Measurements from ENCODE around the gene OVCA2. TPM values are rescaled to one million over a fixed set of nuclear protein-coding genes. Genes with fewer than 3 reads are reported as not detected.

OVCA2 gene
- total and polyA plus RNA-seq, 8 donors: 3.1 to 83.4 (median 31.9) TPM; not detected in 1

DNA sequence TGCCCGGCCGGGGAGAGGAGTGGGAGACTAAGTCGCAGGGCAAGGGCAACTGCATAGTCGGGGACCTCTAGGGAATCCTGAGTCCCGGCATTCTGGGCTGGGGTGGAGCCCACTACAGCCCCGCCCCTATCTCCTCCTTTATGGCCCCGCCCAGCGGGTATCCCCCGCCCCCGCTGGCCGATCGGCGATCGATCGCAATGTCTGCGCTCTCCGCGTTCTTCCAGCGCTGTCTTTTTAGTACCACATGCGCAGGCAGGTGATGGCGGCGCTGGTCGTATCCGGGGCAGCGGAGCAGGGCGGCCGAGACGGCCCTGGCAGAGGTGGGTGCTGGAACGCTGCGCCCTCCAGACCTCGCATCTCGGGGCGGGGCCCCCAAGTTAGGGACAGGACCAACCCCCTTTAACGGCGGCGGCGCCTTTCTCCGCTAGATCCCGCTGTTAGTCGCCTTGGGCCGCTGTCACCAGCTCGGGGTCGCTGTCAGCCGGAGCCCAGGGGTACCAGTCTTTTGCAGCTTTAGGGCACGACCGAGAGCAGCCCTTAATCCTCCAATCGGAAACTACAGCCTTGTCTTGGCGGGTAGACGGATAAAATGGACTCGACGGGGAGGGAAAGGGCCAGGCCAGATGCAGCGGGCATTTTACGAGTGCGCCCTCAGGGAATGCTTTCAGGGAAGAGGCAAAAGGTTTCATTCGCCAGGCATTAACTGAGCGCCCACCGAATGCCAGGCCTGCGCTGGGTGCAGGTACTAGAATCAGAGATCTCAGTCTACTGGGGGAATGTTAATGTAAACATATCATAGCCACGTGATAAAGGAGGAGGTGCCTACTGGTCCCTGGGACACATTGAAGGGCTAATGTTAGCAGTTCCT lies 11.7 kb upstream of the OVCA2 start, which contains the start of gene DPH1:
Gene DPH1 (plus strand): TSS at position 243 of the 868 bp plus-strand sequence. CDS start 17 bp downstream, at position 260.
- peak within 1 kb of the TSS; percentile 94 to 100 (median 100) for H3K4me3 ChIP-seq
- WGBS, 5 donors: 0 to 2% (median 1%) methylated on average over 18 to 59 of the region's 59 CpGs
- H3K36me3 ChIP-seq: peaks cover 0 to 15% (median 14%) of the 10 kb centered on the region in 4 donors
- H3K27ac ChIP-seq: peak within 1 kb of the TSS; percentile 32 to 83 (median 79)
- TF ChIP-seq EP300 (IDR thresholded peaks at IDR 0.05): no peak
- TF ChIP-seq POLR2AphosphoS5 (IDR thresholded peaks at IDR 0.05): peak; percentile 71 to 93 (median 87)
- TF ChIP-seq, protein P1, sequence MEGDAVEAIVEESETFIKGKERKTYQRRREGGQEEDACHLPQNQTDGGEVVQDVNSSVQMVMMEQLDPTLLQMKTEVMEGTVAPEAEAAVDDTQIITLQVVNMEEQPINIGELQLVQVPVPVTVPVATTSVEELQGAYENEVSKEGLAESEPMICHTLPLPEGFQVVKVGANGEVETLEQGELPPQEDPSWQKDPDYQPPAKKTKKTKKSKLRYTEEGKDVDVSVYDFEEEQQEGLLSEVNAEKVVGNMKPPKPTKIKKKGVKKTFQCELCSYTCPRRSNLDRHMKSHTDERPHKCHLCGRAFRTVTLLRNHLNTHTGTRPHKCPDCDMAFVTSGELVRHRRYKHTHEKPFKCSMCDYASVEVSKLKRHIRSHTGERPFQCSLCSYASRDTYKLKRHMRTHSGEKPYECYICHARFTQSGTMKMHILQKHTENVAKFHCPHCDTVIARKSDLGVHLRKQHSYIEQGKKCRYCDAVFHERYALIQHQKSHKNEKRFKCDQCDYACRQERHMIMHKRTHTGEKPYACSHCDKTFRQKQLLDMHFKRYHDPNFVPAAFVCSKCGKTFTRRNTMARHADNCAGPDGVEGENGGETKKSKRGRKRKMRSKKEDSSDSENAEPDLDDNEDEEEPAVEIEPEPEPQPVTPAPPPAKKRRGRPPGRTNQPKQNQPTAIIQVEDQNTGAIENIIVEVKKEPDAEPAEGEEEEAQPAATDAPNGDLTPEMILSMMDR (IDR thresholded peaks at IDR 0.05): peak in 1 of 7 experiments; percentile 18
- DNase-seq: peak; percentile 88 to 95
- intact Hi-C loops (cut with DNase I; ENCODE audit: low total_unique reads): loop anchor here (5.0 kb wide), 1 partner anchor 123 kb away; no protein-coding TSS in a partner anchor
- no peaks in the 10 kb centered on the region for H3K9me3 ChIP-seq
- peaks cover 0 to 45% (median 24%) of the 10 kb centered on the region in 3 donors for H3K27me3 ChIP-seq
- peaks cover 27 to 56% (median 49%) of the 10 kb centered on the region in 4 donors for H3K4me1 ChIP-seq

DNA sequence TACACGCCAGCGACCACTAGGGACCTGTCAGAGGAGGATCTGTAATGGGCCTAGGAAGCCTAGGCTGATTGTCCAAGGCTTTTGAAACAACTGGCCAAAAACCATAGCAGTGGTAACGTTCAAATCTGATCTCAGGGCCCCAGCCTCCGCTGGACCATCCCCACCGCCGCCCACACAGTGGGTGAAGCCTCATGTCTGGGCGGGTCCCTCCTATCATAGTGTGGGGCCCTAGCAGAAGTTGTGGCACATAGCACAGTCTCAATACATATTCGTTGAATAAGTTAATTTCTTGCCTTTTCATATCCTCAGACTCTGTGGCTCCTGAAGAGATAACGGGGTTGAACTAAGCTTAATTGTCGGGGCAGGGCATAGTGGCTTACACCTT lies 11.1 kb upstream of the OVCA2 start:
- H3K27ac ChIP-seq: peak overlapping the region in 3 of 5 donors; percentile 79 to 83 (median 79)
- intact Hi-C loops (cut with DNase I; ENCODE audit: low total_unique reads): no loop called here
- H3K36me3 ChIP-seq: peaks cover 0 to 21% (median 20%) of the 10 kb centered on the region in 4 donors
- WGBS, 5 donors: 10 to 22% (median 12%) methylated on average over 10 of the region's 10 CpGs
- peaks cover 0 to 39% (median 17%) of the 10 kb centered on the region in 3 donors for H3K27me3 ChIP-seq
- H3K4me3 ChIP-seq: peak overlapping the region; percentile 94 to 100 (median 100)
- no peaks in the 10 kb centered on the region for H3K9me3 ChIP-seq
- H3K4me1 ChIP-seq: peaks cover 20 to 50% (median 43%) of the 10 kb centered on the region in 4 donors
- no peak for TF ChIP-seq POLR2A (IDR thresholded peaks at IDR 0.05)
- TF ChIP-seq, protein P1 (IDR thresholded peaks at IDR 0.05): peak in 3 of 7 experiments; percentile 16 to 36 (median 16)
- DNase-seq: no peak

DNA sequence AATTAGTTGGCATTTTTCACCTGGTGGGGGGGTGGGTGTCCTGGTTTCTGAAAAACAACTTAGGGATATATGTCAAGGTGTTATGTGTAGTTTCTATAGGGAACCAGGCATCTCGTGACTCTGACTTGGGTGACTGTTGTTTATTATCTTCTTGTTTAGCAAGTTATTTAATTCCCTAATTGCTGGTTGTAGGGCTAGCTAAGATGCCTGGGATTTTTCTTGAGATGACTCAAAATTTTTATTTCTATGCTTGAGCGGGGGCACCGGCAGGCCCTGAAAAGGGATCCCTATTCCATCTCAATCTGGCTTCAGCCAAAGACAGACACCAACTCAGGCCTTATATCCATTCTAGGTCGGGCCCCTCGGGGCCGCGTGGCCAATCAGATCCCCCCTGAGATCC lies 8.7 kb upstream of the OVCA2 start:
- TF ChIP-seq POLR2A (IDR thresholded peaks at IDR 0.05) (no peak), EP300 (IDR thresholded peaks at IDR 0.05) (no peak), POLR2AphosphoS5 (IDR thresholded peaks at IDR 0.05) (no peak)
- TF ChIP-seq, protein P1 (IDR thresholded peaks at IDR 0.05): no peak
- Histone ChIP-seq H3K36me3 (peaks cover 16 to 45% (median 44%) of the 10 kb centered on the region in 4 donors), H3K4me1 (peaks cover 15 to 42% (median 34%) of the 10 kb centered on the region in 4 donors), H3K27me3 (peaks cover 0 to 15% (median 5%) of the 10 kb centered on the region in 3 donors), H3K9me3 (no peaks in the 10 kb centered on the region), H3K27ac (no peak overlapping the region), H3K4me3 (no peak overlapping the region)
- intact Hi-C loops (cut with DNase I; ENCODE audit: low total_unique reads): no loop called here
- DNase-seq: no peak
- WGBS, 5 donors: 90 to 97% (median 94%) methylated on average over 7 of the region's 7 CpGs

DNA sequence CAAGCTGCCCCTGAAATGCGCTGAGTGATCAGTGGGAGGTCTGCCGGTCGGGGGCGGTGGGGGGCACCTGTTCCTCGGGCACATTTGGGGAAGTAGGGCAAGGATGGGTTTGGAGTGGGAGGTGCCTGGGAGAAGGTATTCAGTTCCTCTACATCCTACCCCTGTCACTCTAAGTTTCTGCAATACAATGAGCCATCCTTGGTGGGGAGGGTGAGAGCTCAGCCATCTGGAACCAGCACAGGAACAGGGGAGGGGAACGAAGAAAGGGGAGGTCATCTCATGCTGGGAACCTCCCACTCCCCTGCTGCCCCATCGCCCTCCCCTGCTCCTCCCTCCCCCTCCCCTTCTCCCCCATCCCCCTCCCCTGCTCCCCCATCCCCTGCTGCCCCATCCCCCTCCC lies 7.7 kb upstream of the OVCA2 start:
- Histone ChIP-seq H3K9me3 (no peaks in the 10 kb centered on the region), H3K27me3 (peaks cover 0 to 5% (median 0%) of the 10 kb centered on the region in 3 donors), H3K36me3 (peaks cover 16 to 54% (median 52%) of the 10 kb centered on the region in 4 donors), H3K27ac (no peak overlapping the region), H3K4me3 (no peak overlapping the region), H3K4me1 (peaks cover 15 to 42% (median 34%) of the 10 kb centered on the region in 4 donors)
- 85 to 94% (median 88%) methylated on average over 7 of the region's 7 CpGs for WGBS, 5 donors
- TF ChIP-seq POLR2A (IDR thresholded peaks at IDR 0.05) (no peak), EP300 (IDR thresholded peaks at IDR 0.05) (no peak), POLR2AphosphoS5 (IDR thresholded peaks at IDR 0.05) (no peak)
- TF ChIP-seq, protein P1 (IDR thresholded peaks at IDR 0.05): no peak
- intact Hi-C loops (cut with DNase I; ENCODE audit: low total_unique reads): no loop called here
- DNase-seq: no peak

Data from stomach (tissue), 9 donors.